GM23338 (cell line): Measurements from ENCODE around the gene PLAAT3.

Source experiments
- CREB1 ChIP-seq: fragments of 250-450 bp; sonication (Bioruptor Pico); IDR thresholded peaks from 2 replicates; pipeline ENCODE4 v1.5.0; 2020; ENCODE audit warnings: low read depth, mild to moderate bottlenecking, moderate library complexity
- EZH2 ChIP-seq: fragments of 200-600 bp; sonication (generic); IDR thresholded peaks from one replicate; pipeline ENCODE4 v1.8.0; 2017; ENCODE audit warnings: antibody characterized with exemption, mild to moderate bottlenecking, low read depth; ENCODE audit not compliant: unreplicated experiment
- EZH2phosphoT487 ChIP-seq: fragments of 200-600 bp; sonication (generic); IDR thresholded peaks from one replicate; pipeline ENCODE4 v1.8.1; 2018; ENCODE audit warnings: antibody characterized with exemption; ENCODE audit not compliant: unreplicated experiment
- POLR2AphosphoS5 ChIP-seq: IDR thresholded peaks from 2 replicates; pipeline ENCODE4 v1.6.1; 2016; ENCODE audit warnings: antibody characterized with exemption, low read depth
- TF ChIP-seq, protein P1 (sequence below), 2 experiments: fragments of 200-600 bp in 1 of 2; sonication (generic) in 1 of 2; conservative IDR thresholded peaks; 2 replicates each; pipeline versions ENCODE4 v1.5.1 to v1.6.1; 2016 to 2017; ENCODE audit warnings: antibody characterized with exemption in 2 of 2, low read depth in 2 of 2, mild to moderate bottlenecking in 2 of 2, moderate library complexity in 1 of 2

DNA sequence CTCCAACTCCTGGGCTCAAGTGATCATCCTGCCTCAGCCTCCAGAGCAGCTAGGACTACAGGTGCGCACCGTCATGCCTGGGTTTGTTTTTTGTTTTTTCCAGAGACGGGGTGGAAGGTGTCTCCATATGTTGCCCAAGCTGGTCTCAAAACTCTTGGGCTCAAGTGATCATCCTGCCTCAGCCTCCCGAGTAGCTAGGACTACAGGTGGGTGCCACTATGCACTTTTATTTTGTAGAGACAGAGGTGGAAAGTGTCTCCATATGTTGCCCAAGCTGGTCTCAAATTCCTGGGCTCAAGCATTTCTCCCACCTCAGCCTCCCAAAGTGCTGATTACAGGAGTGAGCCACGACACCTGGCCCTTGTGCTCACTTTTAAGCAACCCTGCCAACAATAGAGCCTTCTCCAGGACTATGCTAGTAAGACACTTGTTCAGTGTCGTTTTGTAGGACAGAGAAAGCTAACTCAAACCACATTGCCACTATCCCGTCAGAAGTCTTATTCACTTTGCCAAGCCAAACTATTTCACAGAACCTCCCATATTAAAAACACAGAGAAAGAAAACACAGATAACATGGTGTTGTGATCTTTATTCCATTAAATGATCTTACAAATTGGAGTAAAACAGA lies 9.4 kb upstream of the PLAAT3 start:
- TF ChIP-seq, protein P1, sequence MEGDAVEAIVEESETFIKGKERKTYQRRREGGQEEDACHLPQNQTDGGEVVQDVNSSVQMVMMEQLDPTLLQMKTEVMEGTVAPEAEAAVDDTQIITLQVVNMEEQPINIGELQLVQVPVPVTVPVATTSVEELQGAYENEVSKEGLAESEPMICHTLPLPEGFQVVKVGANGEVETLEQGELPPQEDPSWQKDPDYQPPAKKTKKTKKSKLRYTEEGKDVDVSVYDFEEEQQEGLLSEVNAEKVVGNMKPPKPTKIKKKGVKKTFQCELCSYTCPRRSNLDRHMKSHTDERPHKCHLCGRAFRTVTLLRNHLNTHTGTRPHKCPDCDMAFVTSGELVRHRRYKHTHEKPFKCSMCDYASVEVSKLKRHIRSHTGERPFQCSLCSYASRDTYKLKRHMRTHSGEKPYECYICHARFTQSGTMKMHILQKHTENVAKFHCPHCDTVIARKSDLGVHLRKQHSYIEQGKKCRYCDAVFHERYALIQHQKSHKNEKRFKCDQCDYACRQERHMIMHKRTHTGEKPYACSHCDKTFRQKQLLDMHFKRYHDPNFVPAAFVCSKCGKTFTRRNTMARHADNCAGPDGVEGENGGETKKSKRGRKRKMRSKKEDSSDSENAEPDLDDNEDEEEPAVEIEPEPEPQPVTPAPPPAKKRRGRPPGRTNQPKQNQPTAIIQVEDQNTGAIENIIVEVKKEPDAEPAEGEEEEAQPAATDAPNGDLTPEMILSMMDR (conservative IDR thresholded peaks at IDR 0.05; ENCODE audit: low read depth in 2 of 2) = no peak
- TF ChIP-seq POLR2AphosphoS5 (no peak), EZH2 (no peak), EZH2phosphoT487 (no peak), CREB1 (CRISPR knock-in tag) (no peak)
